SK-N-MC (cell line): ENCODE results near the gene CRY1.

Source experiments
- EZH2 ChIP-seq: fragments of 200-600 bp; sonication (generic); IDR thresholded peaks from one replicate; pipeline ENCODE4 v1.6.1; 2017; ENCODE audit warnings: antibody characterized with exemption
- FOXP2 ChIP-seq: optimal IDR thresholded peaks from 2 replicates; pipeline ENCODE3; 2011; ENCODE audit warnings: mild to moderate bottlenecking, moderate library complexity; ENCODE audit not compliant: insufficient read depth; ENCODE audit errors: extremely low read length, control extremely low read depth
- POLR2AphosphoS5 ChIP-seq: IDR thresholded peaks from 2 replicates; pipeline ENCODE4 v1.6.1; 2012; ENCODE audit warnings: mild to moderate bottlenecking, low read depth, low read length, borderline replicate concordance

- TF ChIP-seq POLR2AphosphoS5 (no peak), EZH2 (no peak), FOXP2 (no peak)
Observed at GRCh38 chr12:107122452-107122958, 29.2 kb upstream of the CRY1 start.
